OCI-LY1 (cell line): ENCODE measurements around the gene MLLT6.

ENCODE experiments used
- CTCF ChIP-seq: fragments of 200-600 bp; sonication (generic), shearing (Covaris generic); IDR thresholded peaks from 2 replicates; pipeline ENCODE4 v1.5.1; 2017; ENCODE audit warnings: mild to moderate bottlenecking, antibody characterized with exemption, low read length, moderate library complexity, mixed read lengths
- EZH2 ChIP-seq: fragments of 200-600 bp; sonication (generic), shearing (Covaris generic); IDR thresholded peaks from 2 replicates; pipeline ENCODE4 v1.8.0; 2017; ENCODE audit warnings: borderline replicate concordance, mixed run types, mild to moderate bottlenecking, antibody characterized with exemption, low read length, moderate library complexity, mixed read lengths

DNA sequence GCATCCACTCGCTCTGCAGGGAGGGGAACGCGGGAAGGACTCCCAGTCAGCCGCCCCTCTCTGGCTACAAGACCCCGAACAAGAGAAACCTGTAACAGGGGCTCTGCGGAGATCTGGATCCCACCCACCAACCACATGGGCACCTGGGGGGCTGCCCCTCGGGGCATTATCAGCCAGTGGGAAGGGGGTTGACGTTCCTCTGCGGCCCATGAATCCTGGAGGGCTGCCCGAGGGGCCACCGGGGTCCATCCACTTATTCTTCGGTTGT, 44.9 kb downstream of the MLLT6 start:
- TF ChIP-seq CTCF: no peak
- TF ChIP-seq EZH2: no peak
